ENCODE results near the gene CDH13. TPM values are rescaled to one million over a fixed set of nuclear protein-coding genes. Genes with fewer than 3 reads are reported as not detected.

The CDH13 gene
- total RNA-seq, 4 donors from 2014 or later = 12.5 to 35.9 (median 22.1) TPM

DNA sequence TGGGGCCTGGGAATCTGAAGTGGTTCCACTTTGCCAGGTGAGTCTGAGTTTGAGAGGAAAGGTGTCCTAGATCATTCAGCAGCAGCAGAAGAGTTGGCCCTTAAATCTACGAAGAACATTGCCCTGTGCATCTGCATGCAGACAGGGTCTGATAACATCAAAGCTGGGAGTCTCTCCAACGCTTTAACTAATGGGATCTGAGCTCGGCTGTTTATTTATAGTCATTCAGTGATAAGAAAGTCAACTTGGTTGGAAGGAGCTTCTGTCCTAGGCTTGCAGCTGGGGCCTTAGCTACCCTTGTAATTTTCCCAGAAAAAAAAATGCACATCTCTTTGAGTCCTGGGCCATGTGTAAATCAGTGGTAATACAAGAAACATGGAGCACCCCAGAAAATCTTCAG is 763.0 kb downstream of the CDH13 start:
- no peak for DNase-seq (ENCODE audit: low spot score)
- ATAC-seq (ENCODE audit: low FRiP score) = no peak
- TF ChIP-seq, protein P1, sequence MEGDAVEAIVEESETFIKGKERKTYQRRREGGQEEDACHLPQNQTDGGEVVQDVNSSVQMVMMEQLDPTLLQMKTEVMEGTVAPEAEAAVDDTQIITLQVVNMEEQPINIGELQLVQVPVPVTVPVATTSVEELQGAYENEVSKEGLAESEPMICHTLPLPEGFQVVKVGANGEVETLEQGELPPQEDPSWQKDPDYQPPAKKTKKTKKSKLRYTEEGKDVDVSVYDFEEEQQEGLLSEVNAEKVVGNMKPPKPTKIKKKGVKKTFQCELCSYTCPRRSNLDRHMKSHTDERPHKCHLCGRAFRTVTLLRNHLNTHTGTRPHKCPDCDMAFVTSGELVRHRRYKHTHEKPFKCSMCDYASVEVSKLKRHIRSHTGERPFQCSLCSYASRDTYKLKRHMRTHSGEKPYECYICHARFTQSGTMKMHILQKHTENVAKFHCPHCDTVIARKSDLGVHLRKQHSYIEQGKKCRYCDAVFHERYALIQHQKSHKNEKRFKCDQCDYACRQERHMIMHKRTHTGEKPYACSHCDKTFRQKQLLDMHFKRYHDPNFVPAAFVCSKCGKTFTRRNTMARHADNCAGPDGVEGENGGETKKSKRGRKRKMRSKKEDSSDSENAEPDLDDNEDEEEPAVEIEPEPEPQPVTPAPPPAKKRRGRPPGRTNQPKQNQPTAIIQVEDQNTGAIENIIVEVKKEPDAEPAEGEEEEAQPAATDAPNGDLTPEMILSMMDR (IDR thresholded peaks at IDR 0.05) = no peak

DNA sequence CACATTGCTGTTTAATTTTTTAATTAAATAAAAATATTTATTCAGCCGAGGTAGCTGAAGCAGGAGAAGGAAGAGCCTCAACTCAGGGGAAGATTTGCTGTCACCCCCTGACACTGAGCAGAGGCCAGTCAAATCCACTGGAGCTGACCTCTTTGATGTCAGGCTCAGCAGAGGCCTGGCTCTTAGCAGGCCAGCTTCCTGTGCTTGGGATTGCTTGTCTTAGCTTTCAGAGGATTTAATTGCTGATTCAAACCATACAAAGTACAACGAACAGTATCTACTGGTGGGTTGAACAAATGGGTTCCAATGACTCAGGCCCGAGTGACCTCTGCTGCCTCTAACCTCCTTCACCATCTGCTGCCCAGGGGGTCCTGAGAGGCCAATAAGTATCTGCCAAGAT is 764.0 kb downstream of the CDH13 start:
- TF ChIP-seq, protein P1 (IDR thresholded peaks at IDR 0.05) = no peak
- ATAC-seq (ENCODE audit: low FRiP score) (no peak), DNase-seq (ENCODE audit: low spot score) (no peak)

DNA sequence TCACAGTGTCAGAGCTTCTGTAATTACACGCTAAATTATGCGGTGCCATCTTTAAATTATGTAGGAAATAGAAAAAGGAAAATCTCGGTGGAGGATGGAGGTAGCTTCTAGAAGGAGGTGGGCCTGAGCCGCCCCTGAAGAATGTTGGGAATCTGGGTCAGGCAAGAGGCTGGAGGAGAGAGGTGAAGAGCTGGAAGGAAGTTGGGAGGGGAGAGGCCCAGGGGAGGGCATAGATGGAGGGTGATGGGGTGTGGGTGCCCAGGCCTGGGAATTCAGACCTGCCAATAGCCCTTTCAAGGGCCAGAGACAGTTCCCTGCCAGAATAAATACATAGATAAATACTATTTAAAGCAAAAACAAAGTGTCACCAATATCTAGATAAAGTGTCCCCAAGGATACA is 766.0 kb downstream of the CDH13 start:
- no peak for ATAC-seq (ENCODE audit: low FRiP score)
- no peak for DNase-seq (ENCODE audit: low spot score)
- TF ChIP-seq, protein P1 (IDR thresholded peaks at IDR 0.05) = no peak

DNA sequence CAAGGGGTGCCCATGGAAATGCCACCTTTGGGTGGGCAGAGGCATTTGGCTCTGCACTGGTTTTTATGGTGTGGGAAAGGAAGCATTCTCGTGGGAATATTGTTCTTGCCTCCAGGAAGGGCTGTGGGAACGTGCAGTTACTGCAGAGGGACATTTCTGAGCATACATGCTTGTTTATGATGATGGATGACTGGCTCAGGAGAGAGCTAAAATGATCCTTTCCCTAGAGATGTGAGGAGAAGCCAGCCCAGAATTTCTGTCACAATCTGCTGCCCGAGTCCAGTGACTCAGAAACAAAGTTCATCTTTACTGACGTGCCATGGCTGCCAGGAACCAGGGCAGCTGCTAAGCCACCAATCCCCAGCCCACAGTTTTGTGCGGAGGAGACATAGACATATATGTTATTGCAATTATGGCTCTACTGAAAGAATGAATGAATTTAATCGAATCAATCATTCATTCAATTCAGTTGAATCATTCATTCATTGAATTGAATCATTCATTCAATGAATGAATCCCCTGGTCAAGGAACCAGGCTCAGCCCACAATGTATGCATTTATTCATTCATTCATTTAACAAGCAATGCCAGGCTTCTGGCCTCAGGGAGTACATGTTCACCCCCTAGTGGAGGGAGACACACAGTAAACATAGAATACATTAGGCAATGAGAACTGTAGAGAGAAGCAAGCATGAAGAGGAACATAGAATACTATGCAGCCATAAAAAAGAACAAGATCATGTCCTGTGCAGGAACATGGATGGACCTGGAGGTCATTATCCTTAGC is 766.6 kb downstream of the CDH13 start:
- TF ChIP-seq, protein P1 (IDR thresholded peaks at IDR 0.05) = no peak
- no peak for DNase-seq (ENCODE audit: low spot score)
- ATAC-seq (ENCODE audit: low FRiP score) = no peak

DNA sequence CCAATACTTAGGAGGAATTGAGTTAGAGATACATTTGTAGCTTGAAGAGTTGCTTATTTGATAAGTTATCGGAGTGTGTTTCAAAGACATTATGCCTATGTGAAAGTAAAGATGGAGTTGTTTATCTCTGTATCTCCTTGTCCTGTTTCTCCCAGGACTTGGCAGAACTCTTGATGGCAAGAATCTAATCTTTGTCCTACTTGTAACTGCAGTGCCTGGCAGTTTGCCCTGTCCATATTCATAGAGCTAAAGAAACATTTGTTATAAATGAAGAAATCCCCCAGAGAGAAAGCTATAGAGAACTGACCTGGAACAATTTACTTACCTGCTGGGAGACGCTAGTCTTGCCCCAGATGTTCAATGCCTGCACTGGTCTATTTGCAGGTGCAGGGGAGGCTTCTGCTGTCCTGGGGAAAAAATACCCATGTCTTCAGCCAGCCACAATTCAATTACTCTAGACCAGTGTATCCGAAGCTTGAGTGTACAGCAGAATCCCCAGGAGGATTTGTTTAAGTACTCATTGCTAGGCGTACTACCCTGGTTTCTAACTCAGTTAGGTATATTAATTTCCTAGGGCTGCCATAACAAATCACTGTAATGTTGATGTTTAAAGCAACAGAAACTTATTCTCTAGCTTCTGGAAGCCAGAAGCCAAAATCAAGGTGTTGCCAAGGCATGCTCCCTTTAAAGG is 771.0 kb downstream of the CDH13 start:
- TF ChIP-seq, protein P1 (IDR thresholded peaks at IDR 0.05) = no peak
- DNase-seq (ENCODE audit: low spot score) (no peak), ATAC-seq (ENCODE audit: low FRiP score) (no peak)

DNA sequence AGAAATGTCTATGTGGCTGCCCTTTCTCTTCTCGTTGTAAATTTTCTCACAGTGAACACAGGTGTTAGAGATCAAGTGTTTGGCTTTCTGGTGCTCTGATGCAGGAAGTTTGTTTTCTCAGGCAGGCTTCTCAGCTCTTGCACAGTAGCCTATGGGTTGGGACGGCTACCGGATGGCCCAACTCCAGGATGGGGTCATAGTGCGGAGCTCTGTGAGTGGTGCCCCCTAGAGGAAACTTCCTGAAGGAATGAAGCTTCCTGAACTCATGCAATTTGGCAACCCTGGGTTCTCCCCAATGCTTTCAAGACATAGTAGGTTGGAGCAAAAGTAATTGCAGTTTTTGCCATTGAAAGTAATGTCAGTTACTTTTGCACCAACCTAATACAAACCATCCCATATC is 773.5 kb downstream of the CDH13 start:
- ATAC-seq (ENCODE audit: low FRiP score) (no peak), DNase-seq (ENCODE audit: low spot score) (no peak)
- TF ChIP-seq, protein P1 (IDR thresholded peaks at IDR 0.05) = no peak
